ENCODE data around the gene GPR143.

DNA sequence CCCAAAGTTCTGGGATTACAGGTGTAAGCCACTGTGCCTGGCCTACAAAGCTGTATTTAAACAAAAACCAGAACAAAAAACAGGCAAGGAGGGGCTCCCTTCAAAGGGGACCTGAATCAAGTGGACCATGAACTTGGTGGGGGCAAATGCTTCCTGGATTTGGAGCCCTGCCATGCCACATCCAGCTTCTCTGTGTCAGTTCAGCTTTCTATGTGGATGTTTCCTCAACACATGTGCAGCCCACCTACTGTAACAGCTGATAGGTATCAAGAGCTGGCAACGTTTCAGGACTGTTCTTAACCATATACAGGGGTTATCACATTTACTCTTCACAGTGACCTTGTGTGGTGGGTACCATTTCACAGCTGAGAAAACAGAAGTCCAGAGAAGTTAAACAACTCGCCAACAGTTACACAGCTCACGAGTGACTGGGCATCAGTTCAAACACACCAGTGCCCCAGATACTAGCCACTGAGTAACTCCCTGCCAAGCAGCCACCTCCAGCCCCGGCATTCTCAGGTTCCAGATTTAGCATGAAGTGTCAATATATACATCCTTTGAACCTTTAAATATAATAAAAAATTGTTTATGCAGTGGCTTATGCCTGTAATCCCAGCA lies 7.5 kb downstream of the GPR143 start:
- TF ChIP-seq ZNF274 (IDR thresholded peaks at IDR 0.05; ENCODE audit: low read depth, low read length) = no peak
- no peak for TF ChIP-seq POLR2A (IDR thresholded peaks at IDR 0.05; ENCODE audit: borderline replicate concordance, extremely low read depth, insufficient read depth, insufficient read length)
- TF ChIP-seq, protein P1, sequence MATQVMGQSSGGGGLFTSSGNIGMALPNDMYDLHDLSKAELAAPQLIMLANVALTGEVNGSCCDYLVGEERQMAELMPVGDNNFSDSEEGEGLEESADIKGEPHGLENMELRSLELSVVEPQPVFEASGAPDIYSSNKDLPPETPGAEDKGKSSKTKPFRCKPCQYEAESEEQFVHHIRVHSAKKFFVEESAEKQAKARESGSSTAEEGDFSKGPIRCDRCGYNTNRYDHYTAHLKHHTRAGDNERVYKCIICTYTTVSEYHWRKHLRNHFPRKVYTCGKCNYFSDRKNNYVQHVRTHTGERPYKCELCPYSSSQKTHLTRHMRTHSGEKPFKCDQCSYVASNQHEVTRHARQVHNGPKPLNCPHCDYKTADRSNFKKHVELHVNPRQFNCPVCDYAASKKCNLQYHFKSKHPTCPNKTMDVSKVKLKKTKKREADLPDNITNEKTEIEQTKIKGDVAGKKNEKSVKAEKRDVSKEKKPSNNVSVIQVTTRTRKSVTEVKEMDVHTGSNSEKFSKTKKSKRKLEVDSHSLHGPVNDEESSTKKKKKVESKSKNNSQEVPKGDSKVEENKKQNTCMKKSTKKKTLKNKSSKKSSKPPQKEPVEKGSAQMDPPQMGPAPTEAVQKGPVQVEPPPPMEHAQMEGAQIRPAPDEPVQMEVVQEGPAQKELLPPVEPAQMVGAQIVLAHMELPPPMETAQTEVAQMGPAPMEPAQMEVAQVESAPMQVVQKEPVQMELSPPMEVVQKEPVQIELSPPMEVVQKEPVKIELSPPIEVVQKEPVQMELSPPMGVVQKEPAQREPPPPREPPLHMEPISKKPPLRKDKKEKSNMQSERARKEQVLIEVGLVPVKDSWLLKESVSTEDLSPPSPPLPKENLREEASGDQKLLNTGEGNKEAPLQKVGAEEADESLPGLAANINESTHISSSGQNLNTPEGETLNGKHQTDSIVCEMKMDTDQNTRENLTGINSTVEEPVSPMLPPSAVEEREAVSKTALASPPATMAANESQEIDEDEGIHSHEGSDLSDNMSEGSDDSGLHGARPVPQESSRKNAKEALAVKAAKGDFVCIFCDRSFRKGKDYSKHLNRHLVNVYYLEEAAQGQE (IDR thresholded peaks at IDR 0.05; ENCODE audit: low read depth) = no peak
- TF ChIP-seq, protein P2, sequence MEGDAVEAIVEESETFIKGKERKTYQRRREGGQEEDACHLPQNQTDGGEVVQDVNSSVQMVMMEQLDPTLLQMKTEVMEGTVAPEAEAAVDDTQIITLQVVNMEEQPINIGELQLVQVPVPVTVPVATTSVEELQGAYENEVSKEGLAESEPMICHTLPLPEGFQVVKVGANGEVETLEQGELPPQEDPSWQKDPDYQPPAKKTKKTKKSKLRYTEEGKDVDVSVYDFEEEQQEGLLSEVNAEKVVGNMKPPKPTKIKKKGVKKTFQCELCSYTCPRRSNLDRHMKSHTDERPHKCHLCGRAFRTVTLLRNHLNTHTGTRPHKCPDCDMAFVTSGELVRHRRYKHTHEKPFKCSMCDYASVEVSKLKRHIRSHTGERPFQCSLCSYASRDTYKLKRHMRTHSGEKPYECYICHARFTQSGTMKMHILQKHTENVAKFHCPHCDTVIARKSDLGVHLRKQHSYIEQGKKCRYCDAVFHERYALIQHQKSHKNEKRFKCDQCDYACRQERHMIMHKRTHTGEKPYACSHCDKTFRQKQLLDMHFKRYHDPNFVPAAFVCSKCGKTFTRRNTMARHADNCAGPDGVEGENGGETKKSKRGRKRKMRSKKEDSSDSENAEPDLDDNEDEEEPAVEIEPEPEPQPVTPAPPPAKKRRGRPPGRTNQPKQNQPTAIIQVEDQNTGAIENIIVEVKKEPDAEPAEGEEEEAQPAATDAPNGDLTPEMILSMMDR (IDR thresholded peaks at IDR 0.05 in 2 of 3, conservative IDR thresholded peaks at IDR 0.05 in 1 of 3; ENCODE audit: borderline replicate concordance in 1 of 3, insufficient read depth in 1 of 3, low read depth in 2 of 3, low read length in 2 of 3) = no peak
- no peak for TF ChIP-seq CEBPB (IDR thresholded peaks at IDR 0.05; ENCODE audit: low read depth)
- TF ChIP-seq, protein P3, sequence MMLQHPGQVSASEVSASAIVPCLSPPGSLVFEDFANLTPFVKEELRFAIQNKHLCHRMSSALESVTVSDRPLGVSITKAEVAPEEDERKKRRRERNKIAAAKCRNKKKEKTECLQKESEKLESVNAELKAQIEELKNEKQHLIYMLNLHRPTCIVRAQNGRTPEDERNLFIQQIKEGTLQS (IDR thresholded peaks at IDR 0.05) = no peak
- no peak for TF ChIP-seq RAD21 (IDR thresholded peaks at IDR 0.05; ENCODE audit: low read depth)
- TF ChIP-seq SRF (IDR thresholded peaks at IDR 0.05; ENCODE audit: low read depth) = no peak
- TF ChIP-seq CBX3 (IDR thresholded peaks at IDR 0.05; ENCODE audit: low read depth) = no peak
- TF ChIP-seq SIN3A (IDR thresholded peaks at IDR 0.05; ENCODE audit: low read depth) = no peak
- no peak for TF ChIP-seq JUND (IDR thresholded peaks at IDR 0.05)
- TF ChIP-seq POLR2AphosphoS5 (IDR thresholded peaks at IDR 0.05; ENCODE audit: low read depth, low read length) = no peak
